Activated CD4-positive, alpha-beta T cell treated with anti-CD3 and anti-CD28 coated beads, Interleukin-10, Interleukin-2, amounts not matched to agents 100 ng/mL and 50 ng/mL, durations not matched to agents 16 hours and 8 hours (primary cell): ENCODE measurements around the gene RERE.
A peak's percentile ranks its signal among the peaks of the same experiment; 100 is the strongest.
"Not testable (repeated sequence)": the region's sequence is repeated elsewhere in the genome, so short reads cannot be mapped to it uniquely, and the experiment has no call there.

Experiments used
- DNase-seq: peaks from one replicate; pipeline ENCODE4 v3.0.0-alpha.2; 2020

Gene RERE

DNA sequence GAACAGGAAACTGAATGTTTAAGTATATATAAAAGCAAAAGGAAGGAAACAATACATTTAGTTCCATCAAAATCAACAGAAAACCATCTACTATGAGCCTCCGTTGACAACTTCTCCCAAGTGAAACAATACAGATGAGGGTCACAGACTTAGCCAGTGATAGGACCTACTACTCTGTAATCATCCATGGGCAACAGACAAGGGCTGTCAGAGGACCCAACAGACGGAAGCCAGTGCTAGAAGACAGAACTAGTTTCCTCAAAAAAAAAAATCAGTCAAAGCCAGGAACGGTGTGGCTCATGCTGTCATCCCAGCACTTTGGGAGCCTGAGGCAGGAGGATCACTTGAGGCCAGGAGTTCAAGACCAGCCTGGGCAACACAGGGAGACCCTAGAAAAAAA lies 20.6 kb downstream of the RERE start:
- no peak for DNase-seq

DNA sequence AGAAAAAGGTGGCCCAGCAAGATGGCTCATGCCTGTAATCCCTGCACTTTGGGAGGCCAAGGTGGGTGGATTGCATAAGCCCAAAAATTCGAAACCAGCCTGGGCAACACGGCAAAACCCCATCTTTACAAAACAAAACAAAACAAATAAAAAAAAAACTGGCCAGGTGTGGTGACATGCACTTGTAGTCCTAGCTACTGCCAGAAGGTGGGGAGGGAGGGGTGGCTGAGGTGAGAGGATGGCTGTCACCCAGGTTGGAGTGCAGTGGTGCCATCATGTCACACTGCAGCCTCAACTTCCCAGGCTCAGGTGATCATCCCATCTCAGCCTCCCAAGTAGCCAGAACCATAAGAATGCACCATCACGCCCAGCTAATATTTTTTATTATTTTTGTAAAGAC lies 22.8 kb downstream of the RERE start:
- DNase-seq: no peak

DNA sequence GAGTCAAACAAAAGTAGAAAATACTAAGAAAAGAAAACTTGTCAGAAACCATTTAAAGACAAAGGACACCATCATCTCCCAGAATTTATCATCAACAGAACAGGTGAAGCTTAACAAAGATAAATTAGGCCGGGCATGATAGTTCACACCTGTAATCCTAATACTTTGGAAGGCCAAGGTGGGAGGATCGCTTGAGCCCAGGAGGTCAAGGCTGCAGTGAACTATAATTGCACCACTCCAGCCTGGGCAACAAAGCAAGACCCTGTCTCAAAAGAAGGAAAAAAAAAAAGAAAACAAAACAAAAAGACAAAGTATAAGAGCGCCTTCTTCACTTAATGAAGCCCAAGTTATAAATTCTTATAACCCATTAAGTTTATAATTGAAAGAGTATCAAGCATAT lies 25.6 kb downstream of the RERE start:
- no peak for DNase-seq

DNA sequence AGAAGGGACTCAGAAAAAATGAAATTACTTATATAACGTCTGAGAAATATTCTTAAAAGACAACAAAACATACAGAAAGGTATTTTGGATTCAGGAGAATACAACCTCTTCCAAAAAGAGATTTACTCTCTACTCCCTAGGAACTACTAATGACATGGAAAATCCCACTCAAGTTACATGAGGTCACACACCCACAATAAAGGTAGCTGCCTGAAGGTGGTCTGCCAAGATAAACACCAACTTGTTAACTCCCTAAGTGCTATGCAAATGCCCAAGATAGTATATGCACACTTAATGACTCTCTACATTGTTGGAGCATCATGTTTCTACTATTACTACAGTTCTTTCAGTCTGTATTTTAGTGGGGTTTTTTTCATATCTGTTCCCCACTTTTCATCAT lies 26.5 kb downstream of the RERE start:
- no peak for DNase-seq

DNA sequence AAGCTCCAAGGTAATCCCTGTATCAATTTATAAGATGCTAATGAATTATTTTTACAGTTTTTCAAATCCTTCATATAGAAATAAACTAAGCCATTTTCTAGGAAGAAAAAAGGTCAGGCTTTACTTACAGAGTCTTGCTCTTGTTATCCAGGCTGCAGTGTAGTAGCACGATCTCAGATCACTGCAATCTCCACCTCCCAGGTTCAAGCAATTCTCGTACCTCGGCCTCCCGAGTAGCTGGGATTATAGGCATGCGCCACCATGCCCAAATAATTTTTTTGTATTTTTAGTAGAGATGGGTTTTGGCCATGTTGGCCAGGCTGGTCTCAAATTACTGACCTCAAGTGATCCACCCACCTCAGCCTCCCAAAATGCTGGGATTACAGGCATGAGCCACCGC lies 27.0 kb downstream of the RERE start:
- DNase-seq: no peak

DNA sequence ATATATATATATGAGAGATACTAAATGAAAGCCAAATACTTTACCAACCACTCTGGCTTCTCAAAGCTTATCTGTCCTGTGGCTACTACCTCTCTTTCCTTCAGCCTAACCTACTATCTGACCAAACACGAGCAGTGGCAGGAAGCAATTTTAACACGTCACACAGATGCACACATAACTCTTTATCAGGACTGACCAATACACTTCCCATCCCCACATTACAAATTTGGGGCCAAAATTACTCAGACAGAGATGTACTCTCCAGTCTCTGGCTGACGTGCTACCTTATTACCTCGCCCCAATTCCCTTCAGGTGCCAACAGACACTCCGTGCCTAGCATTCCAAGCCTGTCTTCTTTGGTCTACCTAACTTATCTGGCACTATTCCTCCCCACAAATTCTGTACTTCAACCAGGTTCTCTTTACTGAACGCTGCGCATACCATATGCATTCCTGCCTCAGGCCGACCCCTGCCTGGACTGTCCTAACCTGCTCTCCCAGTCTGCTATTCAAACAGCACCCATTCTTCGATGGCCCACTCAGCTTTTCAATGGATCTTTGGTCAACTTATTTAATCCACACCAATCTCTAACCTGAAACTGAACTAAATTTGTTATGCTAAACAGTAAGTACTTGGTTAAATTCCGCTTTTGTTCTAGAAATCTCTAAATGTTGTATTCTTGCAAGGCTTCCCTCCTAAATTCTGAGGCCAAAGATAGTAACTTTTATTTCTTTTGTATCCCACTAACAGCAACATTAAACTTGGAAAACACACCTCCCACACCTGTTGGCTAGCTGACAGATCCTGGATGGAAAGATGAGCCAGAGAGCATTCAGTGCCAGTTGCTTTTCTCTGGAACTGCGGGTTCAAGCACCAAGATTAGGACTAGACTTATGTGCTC lies 27.9 kb downstream of the RERE start:
- DNase-seq: no peak

DNA sequence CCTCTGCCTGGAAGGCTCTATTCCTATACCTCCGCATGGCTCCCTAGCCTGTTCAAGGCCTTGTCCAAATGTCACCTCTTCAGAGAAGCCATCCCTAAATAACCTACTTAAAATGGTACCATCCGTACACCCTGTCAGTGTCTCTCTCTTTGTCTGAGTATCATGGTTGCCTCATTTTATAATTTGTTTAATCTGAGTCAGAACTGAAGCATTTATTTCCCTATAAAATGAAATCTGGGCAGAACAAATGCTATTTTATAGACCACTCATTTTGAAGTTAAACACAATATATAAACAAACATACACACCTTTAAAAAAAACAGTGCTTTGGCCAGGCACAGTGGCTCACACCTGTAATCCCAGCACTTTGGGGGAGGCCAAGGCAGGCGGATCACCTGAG lies 30.2 kb downstream of the RERE start:
- no peak for DNase-seq

DNA sequence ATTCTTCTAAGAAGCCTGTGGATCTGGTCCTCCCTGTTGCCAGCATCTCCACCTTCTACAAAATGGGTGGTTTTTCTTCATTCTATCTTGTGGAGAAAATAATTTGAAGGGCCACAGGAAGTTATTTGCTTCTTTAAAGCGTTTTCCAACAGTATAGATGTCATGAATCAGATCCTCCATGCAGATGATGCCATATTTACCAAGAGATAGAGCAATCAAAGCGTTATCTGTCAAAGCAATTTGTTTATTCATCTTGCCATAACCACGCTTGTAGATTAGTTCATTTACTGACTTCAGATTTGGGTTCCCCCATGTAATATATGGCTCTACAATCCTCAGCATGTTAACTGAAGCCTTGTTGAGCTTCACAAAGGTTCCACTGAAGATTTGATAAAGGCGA lies 31.2 kb downstream of the RERE start:
- not testable (repeated sequence) for DNase-seq

DNA sequence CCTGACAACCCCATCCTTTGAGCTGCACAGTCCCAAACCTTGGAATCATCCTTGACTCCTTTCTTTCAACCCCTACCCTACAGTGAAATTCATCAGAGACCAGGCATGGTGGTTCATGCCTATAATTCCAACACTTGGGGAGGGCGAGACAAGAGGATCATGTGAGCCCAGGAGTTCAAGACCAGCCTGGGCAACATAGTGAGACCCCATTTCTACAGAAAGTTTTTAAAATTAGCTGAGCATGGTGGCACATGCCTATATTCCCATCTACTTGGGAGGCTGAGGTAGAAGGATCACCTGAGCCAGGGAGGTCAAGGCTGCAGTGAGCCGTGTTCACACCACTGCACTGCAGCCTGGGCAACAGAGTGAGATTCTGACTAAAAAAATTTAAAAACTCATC lies 34.5 kb downstream of the RERE start:
- DNase-seq: no peak

DNA sequence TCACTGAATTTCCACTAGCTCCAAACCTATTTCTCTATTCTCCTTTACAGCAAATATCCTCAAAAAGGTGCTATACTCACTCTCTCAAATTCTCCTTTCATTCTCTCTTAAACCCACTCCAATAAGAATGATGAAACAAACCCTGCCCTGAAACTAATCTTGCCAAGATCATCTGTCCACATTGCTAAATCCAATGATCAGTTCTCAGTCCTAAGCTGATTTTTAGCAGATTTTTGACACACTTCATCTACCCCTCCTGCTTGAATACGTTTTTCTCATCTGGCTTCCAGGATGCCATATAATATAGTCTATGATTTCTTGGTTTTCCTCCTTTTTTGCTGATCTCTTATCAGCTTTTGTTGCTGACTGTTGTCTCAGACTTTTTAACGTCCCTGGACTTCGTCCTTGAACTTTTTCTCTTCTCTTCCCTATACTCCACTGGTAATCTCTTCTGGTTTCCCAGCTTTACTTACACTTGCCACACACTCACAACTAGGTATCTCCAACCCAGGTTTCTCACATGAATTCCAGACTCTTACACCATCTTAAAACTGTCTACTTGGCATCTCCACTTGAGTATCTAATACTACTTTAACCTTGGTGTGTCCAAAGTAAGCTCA lies 35.3 kb downstream of the RERE start:
- no peak for DNase-seq

DNA sequence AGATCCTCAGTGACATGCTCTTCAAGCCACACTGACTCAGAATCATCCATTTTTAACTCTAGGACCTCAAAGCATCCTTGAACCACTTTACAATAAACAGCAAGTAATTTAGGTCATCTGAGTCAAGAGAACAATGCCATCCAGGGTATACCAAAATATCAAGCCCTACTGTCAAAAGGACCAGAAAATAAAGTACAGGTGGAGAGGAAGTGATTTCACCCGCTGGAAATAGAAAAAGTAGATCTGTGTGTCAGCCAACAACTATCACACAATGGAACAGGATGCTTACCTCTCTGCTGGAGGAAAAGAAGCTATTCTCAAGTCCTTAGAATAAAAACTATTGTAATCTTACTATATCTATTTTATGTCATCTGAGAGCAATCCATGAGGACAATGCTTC lies 37.0 kb downstream of the RERE start:
- no peak for DNase-seq

DNA sequence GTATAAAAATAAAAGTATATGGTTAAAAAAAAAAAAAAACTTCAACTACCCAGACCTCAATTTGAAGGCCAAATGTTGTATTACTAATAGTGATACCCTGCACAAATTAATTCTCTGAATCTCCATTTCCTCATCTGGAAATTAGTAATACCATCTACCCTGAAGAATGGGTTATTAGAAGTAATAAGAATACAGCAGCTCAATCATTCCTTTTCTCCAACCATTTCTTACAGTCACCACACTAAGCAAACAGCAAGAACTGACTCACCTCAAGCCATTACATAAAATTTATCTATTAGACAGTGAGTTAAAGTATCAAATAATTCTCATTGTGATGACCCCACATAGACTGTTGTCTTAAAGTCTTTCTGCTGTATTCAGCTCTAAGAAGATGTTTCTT lies 39.6 kb downstream of the RERE start:
- peak; percentile 25 for DNase-seq

DNA sequence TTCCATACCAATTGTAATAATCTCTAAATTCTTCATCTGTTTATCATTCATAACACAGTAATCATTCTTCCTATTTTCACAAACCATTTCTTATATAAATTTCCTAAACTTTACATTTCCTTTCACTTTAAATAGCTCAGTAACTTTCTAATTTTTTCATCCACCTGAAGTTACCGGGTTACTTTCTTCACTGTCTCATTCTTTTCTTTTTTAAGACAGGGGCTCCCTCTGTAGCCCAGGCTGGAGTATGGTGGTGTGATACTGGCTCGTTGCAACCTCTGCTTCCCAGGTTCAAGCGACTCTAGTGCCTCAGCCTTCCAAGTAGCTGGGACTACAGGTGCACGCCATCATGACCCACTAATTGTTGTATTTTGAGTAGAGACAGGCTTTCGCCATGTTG lies 41.3 kb downstream of the RERE start:
- no peak for DNase-seq

DNA sequence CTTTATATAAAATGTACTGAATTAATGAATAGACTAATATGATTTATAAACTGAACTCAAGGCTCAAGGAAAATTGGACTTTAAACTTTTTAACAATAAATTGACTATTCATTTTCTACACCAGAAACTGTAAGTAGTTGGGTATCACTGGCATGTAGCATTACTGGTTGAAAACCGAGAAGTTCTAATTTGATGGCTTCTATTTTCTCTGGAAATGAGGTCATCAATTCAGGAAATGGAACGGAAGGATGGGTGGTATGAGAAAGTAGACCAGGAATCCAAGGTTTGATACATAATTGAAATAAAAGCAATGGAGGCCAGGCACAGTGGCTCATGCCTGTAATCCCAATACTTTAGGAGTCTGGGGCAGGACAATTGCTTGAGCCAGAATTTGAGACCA lies 50.4 kb downstream of the RERE start:
- DNase-seq: no peak

DNA sequence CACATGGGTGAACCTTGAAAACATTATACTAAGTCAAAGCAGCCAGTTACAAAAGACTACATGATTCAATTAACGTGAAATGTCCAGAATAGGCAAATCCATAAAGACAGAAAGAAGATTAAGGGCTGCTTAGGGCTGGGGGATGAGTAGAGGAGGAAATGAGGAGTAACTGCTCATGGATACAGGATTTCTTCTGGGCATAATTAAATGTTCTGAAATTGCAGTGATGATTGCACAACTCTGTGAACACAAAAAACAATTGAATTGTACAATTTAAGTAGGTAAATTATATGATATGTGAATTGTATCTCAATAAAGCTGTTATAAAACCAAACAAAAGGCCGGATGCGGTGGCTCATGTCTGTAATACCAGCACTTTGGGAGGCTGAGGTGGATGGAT lies 52.2 kb downstream of the RERE start:
- DNase-seq: no peak

DNA sequence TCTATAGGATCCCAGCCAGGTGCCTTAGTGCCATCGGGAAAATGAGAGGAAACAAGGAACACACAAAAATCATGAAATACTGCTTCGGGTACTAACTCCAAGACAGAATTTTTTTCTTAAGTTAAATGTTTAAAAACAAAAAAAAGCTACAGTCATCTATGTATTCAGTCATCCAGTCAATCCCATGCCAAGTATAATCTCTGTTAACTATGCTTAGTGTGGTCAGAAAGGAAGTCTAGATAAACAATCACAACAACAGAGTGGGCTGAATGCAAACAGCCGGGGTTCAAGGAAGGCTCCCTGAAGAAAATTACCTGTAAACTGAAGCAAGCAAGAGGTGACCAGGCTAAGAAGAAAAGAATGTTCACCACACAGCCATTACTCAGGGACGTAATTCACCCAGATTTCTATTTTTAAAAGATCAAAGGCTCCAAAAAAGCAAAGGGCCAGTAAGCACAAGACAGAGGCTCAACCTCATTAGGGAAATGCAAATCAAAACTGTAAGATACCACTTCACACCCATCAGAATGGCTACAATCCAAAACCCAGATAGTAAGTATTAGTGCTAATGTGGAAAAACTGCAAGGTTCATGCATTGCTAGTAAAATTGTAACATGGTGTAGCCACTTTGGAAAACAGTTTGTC lies 53.0 kb downstream of the RERE start:
- DNase-seq: no peak

DNA sequence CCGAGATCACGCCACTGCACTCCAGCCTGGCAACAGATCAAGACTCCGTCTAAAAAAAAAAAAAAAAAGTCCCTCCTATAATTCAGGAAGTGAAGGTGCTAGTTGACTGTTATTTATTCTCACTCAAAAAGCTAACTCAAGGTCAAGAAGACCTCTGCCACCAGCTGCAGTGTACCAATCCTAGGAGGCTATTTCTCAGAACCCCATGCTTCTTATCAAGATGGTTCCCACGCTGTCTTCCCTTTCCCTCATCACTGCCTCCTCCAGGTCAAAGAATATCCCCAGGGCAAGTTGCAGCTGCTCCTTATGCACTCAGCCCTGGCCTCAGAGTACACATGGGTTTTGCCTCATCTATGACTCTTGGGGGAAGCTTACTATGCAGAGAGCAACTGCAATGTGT lies 53.6 kb downstream of the RERE start:
- no peak for DNase-seq

DNA sequence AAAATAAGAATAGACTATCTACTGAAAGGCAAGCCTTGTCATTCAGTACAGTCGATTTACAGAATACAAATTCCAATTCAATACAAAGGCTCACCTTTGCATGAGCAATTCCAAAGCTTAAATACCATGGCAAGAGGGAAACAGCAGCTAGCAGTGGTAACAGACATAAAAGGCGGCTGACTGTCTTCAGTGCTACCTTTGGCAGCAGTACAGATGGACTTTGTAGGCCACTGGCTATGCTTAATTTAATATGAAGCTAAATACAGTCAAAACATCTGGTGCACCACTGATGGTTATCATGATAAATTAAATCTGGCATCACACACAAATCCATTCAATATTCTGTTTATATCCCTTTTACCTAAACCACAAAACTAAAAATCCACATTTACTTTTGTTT lies 62.4 kb downstream of the RERE start:
- DNase-seq: no peak

DNA sequence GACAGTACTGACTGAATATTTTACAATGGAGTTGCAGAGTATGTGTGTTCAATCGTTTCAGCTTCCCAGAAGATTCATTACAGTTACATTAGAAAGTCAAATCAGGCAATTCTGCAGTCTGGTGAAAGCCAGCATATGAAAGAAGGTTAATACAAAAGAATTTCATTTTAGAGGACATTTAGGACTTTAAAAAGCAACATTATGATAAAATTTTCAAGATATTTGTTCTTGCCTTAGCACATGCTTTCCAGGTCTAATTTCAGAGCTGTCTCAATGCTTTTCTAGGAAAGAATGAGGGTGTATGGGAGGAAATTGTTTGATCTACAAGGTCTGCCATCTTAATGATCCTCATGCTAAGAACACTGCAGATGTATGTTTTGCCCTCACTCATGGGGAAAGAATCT lies 63.2 kb downstream of the RERE start:
- no peak for DNase-seq

DNA sequence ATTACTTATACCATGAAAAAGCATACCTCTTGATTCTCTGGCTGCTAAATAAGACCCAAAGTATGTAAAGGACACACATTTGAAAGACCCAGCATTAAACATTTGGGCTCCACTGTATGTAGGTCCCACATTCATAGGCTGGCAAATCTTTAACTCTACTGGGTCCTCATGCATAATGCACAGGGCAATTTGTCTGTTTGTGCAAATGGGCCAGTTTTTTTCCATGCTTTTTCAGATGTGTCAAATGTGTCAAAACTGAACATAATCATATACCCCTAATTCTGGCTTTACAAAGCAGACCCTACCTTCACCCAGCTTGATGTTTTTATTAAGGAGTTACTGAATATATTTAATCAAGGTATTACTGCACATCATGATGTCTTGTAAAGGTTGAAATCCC lies 63.7 kb downstream of the RERE start:
- DNase-seq: no peak

DNA sequence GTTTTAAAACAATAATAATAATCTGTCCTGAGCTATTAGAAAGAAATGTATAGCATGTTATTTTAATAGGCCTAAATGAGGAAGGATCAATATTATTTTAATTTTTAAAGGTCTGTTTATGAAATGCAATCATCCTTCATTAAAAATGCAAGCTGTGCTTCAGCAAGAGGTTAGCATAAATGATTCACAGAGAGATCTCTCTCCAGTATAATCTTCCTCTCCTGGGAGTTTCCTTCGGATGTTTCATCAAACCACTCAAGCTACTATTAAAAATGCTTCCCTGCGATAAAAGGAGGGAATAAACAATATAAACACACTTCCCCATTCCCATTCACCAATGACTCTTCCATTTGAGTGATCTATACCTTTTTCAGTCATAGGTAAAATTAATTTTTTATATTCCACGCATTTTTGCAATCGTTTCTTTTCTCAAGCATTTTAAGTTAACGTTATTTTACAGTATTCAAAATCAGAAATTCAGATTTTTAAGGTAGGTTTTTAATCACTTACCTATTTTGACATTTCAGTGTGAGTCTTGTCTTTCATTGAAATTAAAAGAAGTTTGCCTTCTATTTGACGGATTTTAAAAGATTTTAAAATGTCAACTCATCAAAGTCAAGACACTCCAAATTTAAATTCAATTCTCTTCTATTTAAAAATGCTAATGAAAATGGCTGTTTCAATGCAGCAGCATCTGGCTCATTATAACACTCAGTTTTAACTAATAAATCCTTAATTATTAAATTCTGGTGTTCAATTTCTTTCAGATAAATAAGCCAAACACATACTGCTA lies 64.3 kb downstream of the RERE start:
- DNase-seq: no peak

DNA sequence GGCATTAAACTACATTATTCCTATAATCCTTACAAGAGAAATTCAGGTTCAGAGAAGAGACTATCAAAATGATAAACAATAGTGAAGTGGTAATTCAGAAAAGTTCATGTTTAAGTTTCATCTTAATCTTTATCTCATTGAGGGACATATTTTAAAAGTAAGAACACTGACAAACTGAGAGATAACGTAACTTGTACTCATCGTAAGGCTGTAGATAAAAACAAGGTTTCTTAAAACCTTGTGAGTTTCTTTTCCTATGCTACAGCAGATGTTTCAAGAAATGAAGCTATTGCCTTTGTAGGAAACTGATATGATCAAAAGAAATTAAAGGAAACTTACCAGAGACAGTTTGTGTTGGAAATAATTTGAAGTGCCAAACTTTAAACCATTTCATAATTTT lies 65.0 kb downstream of the RERE start:
- no peak for DNase-seq

DNA sequence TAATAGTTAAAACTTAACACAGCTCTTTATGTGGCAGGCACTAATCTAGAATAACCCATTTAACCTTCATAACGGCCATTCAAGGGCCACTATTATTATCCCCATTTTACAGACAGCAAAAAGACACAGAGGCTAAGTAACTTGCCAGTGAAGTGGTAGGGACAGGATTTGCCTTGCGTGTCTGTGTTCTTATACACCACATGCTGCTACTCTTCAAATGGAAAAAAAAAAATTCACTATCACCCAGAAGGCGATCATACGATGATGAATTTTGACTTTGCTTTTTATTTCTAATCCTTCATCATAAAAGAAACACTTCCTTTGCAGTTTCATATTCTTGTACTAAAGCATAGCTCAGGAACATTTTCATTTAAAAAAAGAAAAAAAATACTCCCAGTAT lies 65.5 kb downstream of the RERE start:
- no peak for DNase-seq
